Measurements from ENCODE around the gene NAT9.

DNA sequence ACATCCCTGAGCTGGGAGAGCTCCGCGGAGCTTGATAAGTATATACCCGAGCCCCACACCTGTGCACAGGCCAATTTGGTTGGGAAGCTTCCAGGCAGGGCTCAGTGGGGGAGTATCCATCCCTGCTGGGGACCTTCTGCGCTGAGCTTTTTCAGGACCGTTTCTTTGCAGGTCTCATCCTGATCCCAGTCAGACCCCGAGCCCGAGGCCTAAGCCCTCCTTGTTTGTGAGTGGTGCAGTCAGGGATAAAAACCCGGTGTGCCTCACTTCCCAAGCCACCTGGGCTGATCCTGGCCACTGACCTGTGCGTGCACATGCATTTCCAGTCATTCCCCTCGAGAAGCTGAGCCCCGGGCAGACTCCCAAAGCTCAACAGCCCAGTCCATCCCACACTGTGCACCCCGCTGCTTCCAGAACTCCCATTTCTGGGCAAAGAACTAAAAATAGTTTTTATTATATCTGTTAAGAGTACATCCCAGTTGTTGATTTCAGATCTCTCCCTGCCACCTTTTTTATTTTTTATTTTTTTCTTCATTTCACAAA lies 27.3 kb upstream of the NAT9 start:
- TF ChIP-seq, protein P1, sequence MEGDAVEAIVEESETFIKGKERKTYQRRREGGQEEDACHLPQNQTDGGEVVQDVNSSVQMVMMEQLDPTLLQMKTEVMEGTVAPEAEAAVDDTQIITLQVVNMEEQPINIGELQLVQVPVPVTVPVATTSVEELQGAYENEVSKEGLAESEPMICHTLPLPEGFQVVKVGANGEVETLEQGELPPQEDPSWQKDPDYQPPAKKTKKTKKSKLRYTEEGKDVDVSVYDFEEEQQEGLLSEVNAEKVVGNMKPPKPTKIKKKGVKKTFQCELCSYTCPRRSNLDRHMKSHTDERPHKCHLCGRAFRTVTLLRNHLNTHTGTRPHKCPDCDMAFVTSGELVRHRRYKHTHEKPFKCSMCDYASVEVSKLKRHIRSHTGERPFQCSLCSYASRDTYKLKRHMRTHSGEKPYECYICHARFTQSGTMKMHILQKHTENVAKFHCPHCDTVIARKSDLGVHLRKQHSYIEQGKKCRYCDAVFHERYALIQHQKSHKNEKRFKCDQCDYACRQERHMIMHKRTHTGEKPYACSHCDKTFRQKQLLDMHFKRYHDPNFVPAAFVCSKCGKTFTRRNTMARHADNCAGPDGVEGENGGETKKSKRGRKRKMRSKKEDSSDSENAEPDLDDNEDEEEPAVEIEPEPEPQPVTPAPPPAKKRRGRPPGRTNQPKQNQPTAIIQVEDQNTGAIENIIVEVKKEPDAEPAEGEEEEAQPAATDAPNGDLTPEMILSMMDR (IDR thresholded peaks at IDR 0.05) = no peak
- no peak for TF ChIP-seq POLR2A (IDR thresholded peaks at IDR 0.05)
